ENCODE measurements around the gene USP12.

DNA sequence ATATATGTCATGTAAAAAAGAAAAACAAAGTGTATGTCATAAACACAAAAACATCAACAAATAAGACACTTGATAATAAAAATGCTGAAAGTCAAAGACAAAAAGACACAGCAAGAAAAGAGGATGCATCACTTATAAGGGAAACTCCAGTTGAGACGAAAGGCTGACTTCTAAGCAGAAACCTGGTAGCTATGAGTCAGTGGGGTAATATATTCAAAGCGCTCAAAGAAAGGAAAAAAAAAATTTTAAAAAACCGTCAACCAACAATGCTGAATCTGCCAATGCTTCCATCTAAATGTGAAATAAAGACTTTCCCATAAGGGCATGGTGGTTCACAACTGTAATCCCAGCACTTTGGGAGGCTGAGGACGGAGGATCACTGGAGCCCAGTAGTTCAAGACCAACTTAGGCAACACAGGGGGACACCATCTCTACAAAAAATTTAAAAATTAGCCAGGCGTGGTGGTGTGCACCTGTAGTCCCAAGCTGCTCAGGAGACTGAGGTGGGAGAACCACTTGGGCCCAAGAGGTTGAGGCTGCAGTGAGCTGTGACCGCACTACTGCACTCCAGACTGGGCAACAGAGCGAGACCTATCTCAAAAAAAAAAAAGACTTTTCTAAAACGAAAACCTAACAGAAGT lies 24.0 kb downstream of the USP12 start:
- TF ChIP-seq, protein P1, sequence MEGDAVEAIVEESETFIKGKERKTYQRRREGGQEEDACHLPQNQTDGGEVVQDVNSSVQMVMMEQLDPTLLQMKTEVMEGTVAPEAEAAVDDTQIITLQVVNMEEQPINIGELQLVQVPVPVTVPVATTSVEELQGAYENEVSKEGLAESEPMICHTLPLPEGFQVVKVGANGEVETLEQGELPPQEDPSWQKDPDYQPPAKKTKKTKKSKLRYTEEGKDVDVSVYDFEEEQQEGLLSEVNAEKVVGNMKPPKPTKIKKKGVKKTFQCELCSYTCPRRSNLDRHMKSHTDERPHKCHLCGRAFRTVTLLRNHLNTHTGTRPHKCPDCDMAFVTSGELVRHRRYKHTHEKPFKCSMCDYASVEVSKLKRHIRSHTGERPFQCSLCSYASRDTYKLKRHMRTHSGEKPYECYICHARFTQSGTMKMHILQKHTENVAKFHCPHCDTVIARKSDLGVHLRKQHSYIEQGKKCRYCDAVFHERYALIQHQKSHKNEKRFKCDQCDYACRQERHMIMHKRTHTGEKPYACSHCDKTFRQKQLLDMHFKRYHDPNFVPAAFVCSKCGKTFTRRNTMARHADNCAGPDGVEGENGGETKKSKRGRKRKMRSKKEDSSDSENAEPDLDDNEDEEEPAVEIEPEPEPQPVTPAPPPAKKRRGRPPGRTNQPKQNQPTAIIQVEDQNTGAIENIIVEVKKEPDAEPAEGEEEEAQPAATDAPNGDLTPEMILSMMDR (conservative IDR thresholded peaks at IDR 0.05; ENCODE audit: low read length), result no peak
- no peak for TF ChIP-seq EZH2phosphoT487 (IDR thresholded peaks at IDR 0.05; ENCODE audit: borderline replicate concordance)

All from Loucy (cell line).